IMR-90 (cell line): ENCODE measurements around the gene CREG2. TPM values are rescaled to one million over a fixed set of nuclear protein-coding genes. Genes with fewer than 3 reads are reported as not detected.

Experiments used
- ATAC-seq: fragments of 200-7000 bp; cut with Tn5 transposase; 2 replicates; pipeline ENCODE4 v1.9.1; 2020; ENCODE audit warnings: low read depth, mild to moderate bottlenecking, moderate library complexity
- BruUV-seq: library from RNA; stranded (reverse); fragments of 400-500 nt; replicated peaks from 2 replicates; lab custom pipeline; 2021; lab: Mats Ljungman, UMichigan
- CTCF ChIA-PET: fragments of 300-600 bp; formaldehyde crosslinking; extraction: SDS; loops from one replicate; lab custom pipeline; 2021; ENCODE audit warnings: antibody characterized with exemption; lab: Yijun Ruan, JAX
- POLR2A ChIA-PET: fragments of 300-600 bp; sonication (Branson Sonifier 250); formaldehyde crosslinking; loops from one replicate; lab custom pipeline; 2022; ENCODE audit warnings: antibody characterized with exemption; ENCODE audit not compliant: unreplicated experiment; lab: Charles Lee
- DNase-seq: peaks from one replicate; pipeline ENCODE4 v3.0.0; 2013
- H2AFZ ChIP-seq: replicated peaks from 2 replicates; pipeline ENCODE3; 2013; ENCODE audit warnings: low read length, mild to moderate bottlenecking; ENCODE audit not compliant: poor library complexity
- H2AK5ac ChIP-seq: 2 replicates; pipeline ENCODE4 v1.6.1; 2013; ENCODE audit warnings: low read depth, low read length, inconsistent platforms
- H2AK9ac ChIP-seq: replicated peaks from 2 replicates; pipeline ENCODE3; 2013; ENCODE audit warnings: mild to moderate bottlenecking, low read depth, low read length, moderate library complexity; ENCODE audit not compliant: poor library complexity
- H2BK120ac ChIP-seq: 2 replicates; pipeline ENCODE4 v1.6.1; 2013; ENCODE audit warnings: low read depth, low read length, inconsistent platforms
- H2BK15ac ChIP-seq: 3 replicates; pipeline ENCODE4 v1.6.1; 2013; ENCODE audit warnings: low read depth, low read length, inconsistent platforms
- H2BK20ac ChIP-seq: 2 replicates; pipeline ENCODE4 v1.6.1; 2013; ENCODE audit warnings: low read depth, mild to moderate bottlenecking, inconsistent platforms, low read length, moderate library complexity
- H2BK5ac ChIP-seq: 2 replicates; pipeline ENCODE4 v1.6.1; 2013; ENCODE audit warnings: mild to moderate bottlenecking, low read depth, low read length, inconsistent platforms; ENCODE audit not compliant: poor library complexity, severe bottlenecking
- H3K14ac ChIP-seq: replicated peaks from 2 replicates; pipeline ENCODE4 v1.6.1; 2013; ENCODE audit warnings: low read depth, low read length, inconsistent platforms
- H3K18ac ChIP-seq: 2 replicates; pipeline ENCODE4 v1.6.1; 2013; ENCODE audit warnings: low read depth, low read length, control low read depth
- H3K23ac ChIP-seq: 2 replicates; pipeline ENCODE4 v1.6.1; 2013; ENCODE audit warnings: low read depth, low read length, inconsistent platforms
- H3K27ac ChIP-seq: 2 replicates; pipeline ENCODE4 v1.5.1; 2013; ENCODE audit warnings: mild to moderate bottlenecking, control low read depth, low read length; ENCODE audit not compliant: insufficient read depth
- H3K27me3 ChIP-seq: 2 replicates; pipeline ENCODE4 v1.6.1; 2013; ENCODE audit warnings: low read length; ENCODE audit not compliant: control insufficient read depth, insufficient read depth
- H3K36me3 ChIP-seq: 2 replicates; pipeline ENCODE4 v1.6.1; 2013; ENCODE audit warnings: low read length, mixed read lengths; ENCODE audit not compliant: control insufficient read depth, insufficient read depth
- H3K4ac ChIP-seq: 2 replicates; pipeline ENCODE4 v1.6.1; 2013; ENCODE audit warnings: low read depth, low read length, inconsistent platforms
- H3K4me1 ChIP-seq: 2 replicates; pipeline ENCODE4 v1.6.1; 2013; ENCODE audit warnings: low read length, mixed read lengths; ENCODE audit not compliant: control insufficient read depth, insufficient read depth
- H3K4me2 ChIP-seq: 2 replicates; pipeline ENCODE4 v1.6.1; 2013; ENCODE audit warnings: low read depth, mild to moderate bottlenecking, control low read depth, low read length, moderate library complexity
- H3K4me3 ChIP-seq: 2 replicates; pipeline ENCODE4 v1.5.1; 2013; ENCODE audit warnings: low read depth, mild to moderate bottlenecking, control low read depth, low read length, moderate library complexity; ENCODE audit not compliant: insufficient read depth
- H3K56ac ChIP-seq: 2 replicates; pipeline ENCODE4 v1.6.1; 2013; ENCODE audit warnings: low read length, inconsistent platforms; ENCODE audit not compliant: insufficient read depth; ENCODE audit errors: extremely low read depth
- H3K79me1 ChIP-seq, 2 experiments: 2 replicates each; pipeline ENCODE4 v1.6.1; 2013; ENCODE audit warnings: low read length in 2 of 2, inconsistent platforms in 1 of 2, low read depth in 1 of 2
- H3K9ac ChIP-seq: 2 replicates; pipeline ENCODE4 v1.6.1; 2013; ENCODE audit warnings: low read depth, low read length, control low read depth
- H3K9me1 ChIP-seq: 2 replicates; pipeline ENCODE4 v1.6.1; 2013; ENCODE audit warnings: low read length, inconsistent platforms; ENCODE audit not compliant: insufficient read depth
- H3K9me3 ChIP-seq: 2 replicates; pipeline ENCODE4 v1.6.1; 2013; ENCODE audit warnings: low read length; ENCODE audit not compliant: control insufficient read depth, insufficient read depth
- H4K20me1 ChIP-seq: 2 replicates; pipeline ENCODE4 v1.6.1; 2013; ENCODE audit warnings: low read length, inconsistent platforms; ENCODE audit not compliant: insufficient read depth
- H4K5ac ChIP-seq: 2 replicates; pipeline ENCODE4 v1.6.1; 2013; ENCODE audit warnings: mild to moderate bottlenecking, low read depth, low read length, control low read depth
- H4K8ac ChIP-seq, 2 experiments: 2 replicates each; pipeline ENCODE4 v1.6.1; 2013; ENCODE audit warnings: low read depth in 2 of 2, low read length in 2 of 2, control low read depth in 1 of 2, inconsistent platforms in 1 of 2
- H4K91ac ChIP-seq: 2 replicates; pipeline ENCODE4 v1.6.1; 2013; ENCODE audit warnings: low read depth, low read length, inconsistent platforms; ENCODE audit not compliant: insufficient read depth
- FOS ChIP-seq: fragments of 150-350 bp; IDR thresholded peaks from 2 replicates; pipeline ENCODE4 v1.6.1; 2016; ENCODE audit warnings: low read depth, low read length
- SMC3 ChIP-seq: fragments of 150-350 bp; IDR thresholded peaks from 2 replicates; pipeline ENCODE4 v1.6.1; 2016; ENCODE audit warnings: low read depth, mild to moderate bottlenecking, antibody characterized with exemption, low read length, moderate library complexity
- WGBS, 2 experiments: methylation state at CpG; one replicate each; pipeline versions ENCODE4 v1.1.5 to v1.1.7; 2013; ENCODE audit warnings: missing lambda C conversion rate in 2 of 2; ENCODE audit not compliant: insufficient read length in 1 of 2; ENCODE audit errors: extremely low coverage in 2 of 2; 5-methylcytosine and 5-hydroxymethylcytosine counted together
- dilution Hi-C: fragments of 300-500 bp; cut with HindIII; formaldehyde crosslinking; loops from one replicate; pipeline ENCODE4 v1.14.3; 2018; ENCODE audit warnings: low sequenced_read_pairs; ENCODE audit not compliant: unreplicated experiment
- in situ Hi-C: fragments of 300-500 bp; cut with MboI; formaldehyde crosslinking; loops from 3 replicates; pipeline ENCODE4 v1.14.3; 2019; ENCODE audit warnings: low sequenced_read_pairs, inconsistent platforms, mixed read lengths
- intact Hi-C: fragments of 100-400 bp; cut with micrococcal nuclease; formaldehyde crosslinking; loops from 2 replicates; pipeline ENCODE4 v1.10.0; 2022
- polyA plus RNA-seq, 3 experiments: library from polyadenylated mRNA; depleted of rRNA; stranded (reverse); fragments of >200 nt; gene quantifications; 2 replicates each; pipeline ENCODE4 v1.2.3, GENCODE V29; 2012; ENCODE audit warnings: low replicate concordance in 1 of 3
- total RNA-seq: library from RNA; depleted of rRNA; stranded (reverse); fragments of >200 nt; gene quantifications from 2 replicates; pipeline ENCODE4 v1.2.3, GENCODE V29; 2012

Gene CREG2
- total and polyA plus RNA-seq, 2 of the 4 experiments (the other 2 are of a cell fraction): 0.17 TPM; not detected in 1

- ChIA-PET CTCF (no interaction called here), POLR2A (no interaction called here)
- no CpG with 5 or more reads among the region's 4 CpGs for WGBS, 2 experiments
- H3K23ac ChIP-seq: no peak overlapping the region
- H3K27me3 ChIP-seq: peaks cover 31% of the 10 kb centered on the region
- 0 out of 2 replicates have a peak, but pooled peaks have one; percentile 4 for TF ChIP-seq FOS
- TF ChIP-seq SMC3: no peak
- H3K14ac ChIP-seq: no peak overlapping the region
- intact Hi-C loops: no loop called here
- no peak overlapping the region for H3K4ac ChIP-seq
- H3K36me3 ChIP-seq: no peaks in the 10 kb centered on the region
- H3K4me3 ChIP-seq: no peak overlapping the region
- H3K18ac ChIP-seq: no peak overlapping the region
- H4K20me1 ChIP-seq: no peaks in the 10 kb centered on the region
- no TSS peak for BruUV-seq
- H2AFZ ChIP-seq: no peak overlapping the region
- no peak overlapping the region for H4K5ac ChIP-seq
- no peaks in the 10 kb centered on the region for H3K9me3 ChIP-seq
- H4K91ac ChIP-seq: no peak overlapping the region
- no peak for ATAC-seq
- H3K9me1 ChIP-seq: 0 out of 2 replicates have a peak, but pooled peaks cover 4% of the 10 kb centered on the region
- H2BK15ac ChIP-seq: no peak overlapping the region
- H2BK5ac ChIP-seq: no peak overlapping the region
- no peak overlapping the region for H3K9ac ChIP-seq
- H3K27ac ChIP-seq: no peak overlapping the region
- peak; percentile 52 for DNase-seq
- H3K4me2 ChIP-seq: no peak overlapping the region
- H2BK120ac ChIP-seq: no peak overlapping the region
- H4K8ac ChIP-seq: no peak overlapping the region
- in situ Hi-C loops: no loop called here
- no peaks in the 10 kb centered on the region for H3K79me1 ChIP-seq
- no peak overlapping the region for H2BK20ac ChIP-seq
- no peak overlapping the region for H3K56ac ChIP-seq
- H2AK9ac ChIP-seq: no peak overlapping the region
- H2AK5ac ChIP-seq: no peak overlapping the region
- H3K4me1 ChIP-seq: no peaks in the 10 kb centered on the region
- dilution Hi-C loops: no loop called here
These were observed 27.1 kb downstream of the CREG2 start for GRCh38 chr2:101360232-101360631.
